ENCODE results near the gene SDK1.

DNA sequence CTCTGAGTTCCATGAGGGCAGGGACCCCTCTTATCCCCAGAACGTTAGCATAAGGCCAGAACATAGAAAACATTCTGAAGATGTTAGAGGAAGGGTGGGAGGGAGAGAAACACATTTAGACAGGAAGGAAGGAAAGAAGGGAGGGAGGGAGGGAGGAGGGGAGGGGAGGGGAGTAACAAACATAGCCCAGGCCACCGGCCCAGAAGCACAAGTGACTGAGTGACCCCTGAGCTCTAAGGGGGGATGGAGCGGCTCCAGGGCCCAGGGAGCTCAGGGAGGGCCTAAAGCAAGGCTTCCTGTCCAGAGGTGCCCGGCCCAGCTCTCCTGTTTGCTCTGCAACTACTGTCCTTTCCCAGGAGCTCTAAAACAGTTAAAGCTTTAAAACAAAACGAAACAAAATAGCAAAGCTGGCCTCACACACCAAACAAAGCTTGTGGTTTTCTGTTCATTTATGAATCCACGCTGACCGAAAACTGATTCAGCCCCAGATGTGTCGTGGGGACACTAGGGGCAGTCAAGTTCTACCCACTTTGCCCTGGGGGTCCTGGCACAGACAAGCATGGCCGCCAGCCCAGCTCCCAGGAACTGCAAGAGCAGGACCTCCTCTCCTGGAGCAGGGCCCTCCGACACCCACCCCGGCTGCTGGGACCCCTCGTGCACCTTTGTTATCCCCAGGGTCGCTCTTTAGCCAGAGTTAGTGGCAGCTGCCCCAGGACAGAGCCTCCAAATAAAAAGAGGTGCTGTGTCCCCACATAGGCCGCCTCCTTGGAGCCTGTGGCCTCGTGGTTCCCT lies 884.9 kb downstream of the SDK1 start:
- TF ChIP-seq TEAD4 (CRISPR knock-in tag; IDR thresholded peaks at IDR 0.05) (no peak), NR2C2 (CRISPR knock-in tag; IDR thresholded peaks at IDR 0.05) (no peak), MLX (CRISPR knock-in tag; IDR thresholded peaks at IDR 0.05) (no peak), RELA (CRISPR knock-in tag; IDR thresholded peaks at IDR 0.05; ENCODE audit: borderline replicate concordance) (no peak), E2F4 (CRISPR knock-in tag; IDR thresholded peaks at IDR 0.05; ENCODE audit: borderline replicate concordance, low read depth) (no peak), ARID4B (CRISPR knock-in tag; IDR thresholded peaks at IDR 0.05; ENCODE audit: borderline replicate concordance) (no peak)
- TF ChIP-seq, protein P1, sequence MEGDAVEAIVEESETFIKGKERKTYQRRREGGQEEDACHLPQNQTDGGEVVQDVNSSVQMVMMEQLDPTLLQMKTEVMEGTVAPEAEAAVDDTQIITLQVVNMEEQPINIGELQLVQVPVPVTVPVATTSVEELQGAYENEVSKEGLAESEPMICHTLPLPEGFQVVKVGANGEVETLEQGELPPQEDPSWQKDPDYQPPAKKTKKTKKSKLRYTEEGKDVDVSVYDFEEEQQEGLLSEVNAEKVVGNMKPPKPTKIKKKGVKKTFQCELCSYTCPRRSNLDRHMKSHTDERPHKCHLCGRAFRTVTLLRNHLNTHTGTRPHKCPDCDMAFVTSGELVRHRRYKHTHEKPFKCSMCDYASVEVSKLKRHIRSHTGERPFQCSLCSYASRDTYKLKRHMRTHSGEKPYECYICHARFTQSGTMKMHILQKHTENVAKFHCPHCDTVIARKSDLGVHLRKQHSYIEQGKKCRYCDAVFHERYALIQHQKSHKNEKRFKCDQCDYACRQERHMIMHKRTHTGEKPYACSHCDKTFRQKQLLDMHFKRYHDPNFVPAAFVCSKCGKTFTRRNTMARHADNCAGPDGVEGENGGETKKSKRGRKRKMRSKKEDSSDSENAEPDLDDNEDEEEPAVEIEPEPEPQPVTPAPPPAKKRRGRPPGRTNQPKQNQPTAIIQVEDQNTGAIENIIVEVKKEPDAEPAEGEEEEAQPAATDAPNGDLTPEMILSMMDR (IDR thresholded peaks at IDR 0.05), result no peak
- TF ChIP-seq, protein P2, sequence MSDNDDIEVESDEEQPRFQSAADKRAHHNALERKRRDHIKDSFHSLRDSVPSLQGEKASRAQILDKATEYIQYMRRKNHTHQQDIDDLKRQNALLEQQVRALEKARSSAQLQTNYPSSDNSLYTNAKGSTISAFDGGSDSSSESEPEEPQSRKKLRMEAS (CRISPR knock-in tag; IDR thresholded peaks at IDR 0.05), result no peak

All from WTC11 (cell line).